K562 (cell line): ENCODE results near the gene CHCHD6. TPM values are rescaled to one million over a fixed set of nuclear protein-coding genes. Genes with fewer than 3 reads are reported as not detected.

Experiments used
- ATAC-seq: fragments of 200-7000 bp; cut with Tn5 transposase; 3 replicates; pipeline ENCODE4 v1.9.1; 2020; ENCODE audit warnings: moderate library complexity
- BruUV-seq: library from RNA; stranded (reverse); fragments of 400-500 nt; replicated peaks from 2 replicates; lab custom pipeline; 2021; lab: Mats Ljungman, UMichigan
- CTCF ChIA-PET: fragments of 300-600 bp; formaldehyde crosslinking; extraction: SDS; loops from one replicate; lab custom pipeline; 2021; ENCODE audit warnings: low intra/inter-chr PET ratio; lab: Yijun Ruan, JAX
- POLR2A ChIA-PET: fragments of 300-600, 350-650 bp; sonication (Branson Sonifier 250); formaldehyde crosslinking; extraction: SDS; loops from one replicate; lab custom pipeline; 2021; ENCODE audit warnings: antibody characterized with exemption, inconsistent platforms; lab: Yijun Ruan, JAX
- DNase-seq, 4 experiments: peaks; one replicate each; pipeline versions ENCODE4 v3.0.0 to v3.0.0-alpha.2; 2011 to 2018; ENCODE audit warnings: low spot score in 3 of 4, mixed read lengths in 3 of 4; ENCODE audit errors: extremely low read depth in 1 of 4
- FAIRE-seq: peaks from 2 replicates; lab custom pipeline; 2011; peaks lifted over from hg19 to GRCh38; lab: Jason Lieb, UNC
- H2AFZ ChIP-seq: 2 replicates; pipeline ENCODE4 v1.6.0; 2011; ENCODE audit warnings: low read depth, low read length, control low read depth, inconsistent platforms
- H3K27ac ChIP-seq: fragments of 200-600 bp; 3 replicates; pipeline ENCODE4 v1.8.0; 2011; ENCODE audit warnings: low read depth, mild to moderate bottlenecking, control low read depth, inconsistent platforms, low read length, moderate library complexity, mixed read lengths; ENCODE audit errors: extremely low read depth
- H3K27me3 ChIP-seq, 2 experiments: fragments of 300-600 bp in 1 of 2; 2 replicates in 1 of 2; 3 replicates in 1 of 2; pipeline versions ENCODE4 v1.6.0 to v1.8.0; 2011; ENCODE audit warnings: inconsistent platforms in 2 of 2, low read length in 2 of 2, mild to moderate bottlenecking in 1 of 2, mixed read lengths in 1 of 2, moderate library complexity in 1 of 2; ENCODE audit not compliant: control insufficient read depth in 2 of 2, insufficient read depth in 2 of 2
- H3K36me3 ChIP-seq: fragments of 300-600 bp; 3 replicates; pipeline ENCODE4 v1.8.0; 2011; ENCODE audit warnings: mild to moderate bottlenecking, low read length, inconsistent platforms; ENCODE audit not compliant: control insufficient read depth, insufficient read depth
- H3K4me1 ChIP-seq, 2 experiments: fragments of 200-600 bp in 1 of 2; replicated peaks in 1 of 2; 2 replicates in 1 of 2; 3 replicates in 1 of 2; pipeline versions ENCODE4 v1.5.1 to v1.8.0; 2011; ENCODE audit warnings: inconsistent platforms in 2 of 2, low read length in 2 of 2, mild to moderate bottlenecking in 1 of 2, mixed read lengths in 1 of 2, moderate library complexity in 1 of 2; ENCODE audit not compliant: control insufficient read depth in 2 of 2, insufficient read depth in 2 of 2
- H3K4me2 ChIP-seq: 2 replicates; pipeline ENCODE4 v1.6.1; 2011; ENCODE audit warnings: low read length, control low read depth, inconsistent platforms, mixed read lengths; ENCODE audit not compliant: insufficient read depth
- H3K4me3 ChIP-seq: fragments of 200-600 bp; sonication (generic), shearing (Covaris generic); 2 replicates; pipeline ENCODE4 v1.5.1; 2016; ENCODE audit warnings: control low read depth, inconsistent platforms
- H3K79me2 ChIP-seq: fragments of 200-600 bp; 3 replicates; pipeline ENCODE4 v1.8.0; 2011; ENCODE audit warnings: low read length, inconsistent platforms; ENCODE audit not compliant: control insufficient read depth, insufficient read depth
- H3K9ac ChIP-seq, 2 experiments: 2 replicates each; pipeline versions ENCODE4 v1.6.0 to v1.6.1; 2011; ENCODE audit warnings: low read depth in 2 of 2, low read length in 2 of 2, control low read depth in 1 of 2, inconsistent platforms in 1 of 2, mild to moderate bottlenecking in 1 of 2, mixed read lengths in 1 of 2; ENCODE audit not compliant: insufficient read depth in 1 of 2
- H3K9me1 ChIP-seq: one replicate; pipeline ENCODE4 v1.6.0; 2011; ENCODE audit warnings: inconsistent platforms, mild to moderate bottlenecking, low read length, moderate library complexity; ENCODE audit not compliant: control insufficient read depth, insufficient read depth
- H3K9me3 ChIP-seq: replicated peaks from 2 replicates; pipeline ENCODE4 v1.5.1; 2011; ENCODE audit warnings: low read depth, low read length, inconsistent platforms; ENCODE audit not compliant: control insufficient read depth, insufficient read depth
- H4K20me1 ChIP-seq: replicated peaks from 2 replicates; pipeline ENCODE4 v1.6.1; 2011; ENCODE audit warnings: low read length, inconsistent platforms, mixed read lengths; ENCODE audit not compliant: control insufficient read depth, insufficient read depth
- ATF7 ChIP-seq: fragments of 450-650 bp; IDR thresholded peaks from 2 replicates; pipeline ENCODE4 v1.7.1; 2014; ENCODE audit warnings: mild to moderate bottlenecking, moderate library complexity
- DMBX1 ChIP-seq: fragments of 250-450 bp; sonication (Bioruptor Pico); IDR thresholded peaks from 2 replicates; pipeline ENCODE4 v1.8.0; 2022; ENCODE audit warnings: inconsistent platforms, mild to moderate bottlenecking, moderate library complexity, borderline replicate concordance
- KAT8 ChIP-seq: fragments of 450-650 bp; IDR thresholded peaks from 2 replicates; pipeline ENCODE4 v1.6.1; 2016; ENCODE audit warnings: low read depth, mild to moderate bottlenecking
- RBM34 ChIP-seq: fragments of 200-400 bp; formaldehyde crosslinking; IDR thresholded peaks from 2 replicates; pipeline ENCODE4 v1.6.1; 2018; ENCODE audit warnings: low read length, borderline replicate concordance; ENCODE audit not compliant: insufficient read depth
- SIRT6 ChIP-seq: IDR thresholded peaks from one replicate; pipeline ENCODE4 v1.6.1; 2012; ENCODE audit warnings: low read depth, mild to moderate bottlenecking, control low read depth, inconsistent platforms, low read length, moderate library complexity
- SMARCE1 ChIP-seq: fragments of 450-650 bp; IDR thresholded peaks from 2 replicates; pipeline ENCODE4 v1.7.1; 2016; ENCODE audit warnings: mild to moderate bottlenecking
- TEAD4 ChIP-seq, 2 experiments: sonication (generic) in 1 of 2; formaldehyde crosslinking in 1 of 2; IDR thresholded peaks; 2 replicates each; pipeline versions ENCODE4 v1.6.1 to v1.8.0; 2012 to 2022; ENCODE audit warnings: borderline replicate concordance in 1 of 2, inconsistent platforms in 1 of 2, low read length in 1 of 2, mild to moderate bottlenecking in 1 of 2, missing genetic modification reagents in 1 of 2
- ZFP36 ChIP-seq: fragments of 150-350 bp; IDR thresholded peaks from 2 replicates; pipeline ENCODE4 v1.6.1; 2018; ENCODE audit warnings: low read length, low read depth; ENCODE audit not compliant: partially characterized antibody
- ZSCAN29 ChIP-seq: fragments of 450-650 bp; IDR thresholded peaks from 2 replicates; pipeline ENCODE4 v1.6.1; 2017
- WGBS: fragments of 100-300 bp; shearing (Covaris generic); methylation state at CpG from one replicate; pipeline ENCODE4 v1.1.6; 2016; ENCODE audit warnings: low coverage, mixed read lengths; ENCODE audit not compliant: insufficient coverage; ENCODE audit errors: missing lambda C conversion rate; 5-methylcytosine and 5-hydroxymethylcytosine counted together
- in situ Hi-C: fragments of 300-500 bp; cut with MboI; formaldehyde crosslinking; loops from 4 replicates; pipeline ENCODE4 v1.15.0; 2018; ENCODE audit warnings: inconsistent platforms, mixed read lengths
- intact Hi-C: fragments of 100-400 bp; cut with micrococcal nuclease; formaldehyde crosslinking; loops from 2 replicates; pipeline ENCODE4 v1.14.2; 2022
- polyA plus RNA-seq, 8 experiments: library from polyadenylated mRNA; depleted of rRNA in 4 of 8; stranded (reverse) in 5 of 8; unstranded in 3 of 8; fragments of >200 nt; fragmentation: Nextera tagmentation in 2 of 8; fragmentation: Illumina TruSeq in 1 of 8; extraction: Ambion mirVana in 2 of 8; extraction: Trizol in 1 of 8; gene quantifications; 2 replicates each; pipeline versions ENCODE4 v1.2.1 to v1.2.3, GENCODE V29; 2011 to 2014; ENCODE audit warnings: inconsistent platforms in 1 of 8, missing spikeins in 1 of 8
- total RNA-seq, 7 experiments: library from RNA; depleted of rRNA in 6 of 7; stranded (reverse); fragments of >200 nt in 6 of 7; fragmentation: Illumina TruSeq in 2 of 7; extraction: Trizol in 2 of 7; gene quantifications; 2 replicates each; pipeline versions ENCODE4 v1.2.1 to v1.2.3, GENCODE V29; 2011 to 2021; ENCODE audit warnings: low replicate concordance in 1 of 7
- TF ChIP-seq, protein P1 (sequence below): fragments of 450-650 bp; IDR thresholded peaks from 2 replicates; pipeline ENCODE4 v1.6.1; 2016; ENCODE audit warnings: missing biosample characterization, missing genetic modification characterization
- TF ChIP-seq, protein P2 (sequence below), 2 experiments: fragments of 450-650 bp in 1 of 2; sonication (generic) in 1 of 2; formaldehyde crosslinking in 1 of 2; IDR thresholded peaks; 2 replicates each; pipeline versions ENCODE4 v1.7.1 to v1.9.0; 2016 to 2022; ENCODE audit warnings: inconsistent platforms in 1 of 2, mild to moderate bottlenecking in 1 of 2, missing genetic modification reagents in 1 of 2

Gene CHCHD6
- total and polyA plus RNA-seq, 9 of the 15 experiments (the other 6 are each of a cell fraction or from before 2014, with no cell fraction given): 4.6 to 18.6 (median 10.9) TPM

DNA sequence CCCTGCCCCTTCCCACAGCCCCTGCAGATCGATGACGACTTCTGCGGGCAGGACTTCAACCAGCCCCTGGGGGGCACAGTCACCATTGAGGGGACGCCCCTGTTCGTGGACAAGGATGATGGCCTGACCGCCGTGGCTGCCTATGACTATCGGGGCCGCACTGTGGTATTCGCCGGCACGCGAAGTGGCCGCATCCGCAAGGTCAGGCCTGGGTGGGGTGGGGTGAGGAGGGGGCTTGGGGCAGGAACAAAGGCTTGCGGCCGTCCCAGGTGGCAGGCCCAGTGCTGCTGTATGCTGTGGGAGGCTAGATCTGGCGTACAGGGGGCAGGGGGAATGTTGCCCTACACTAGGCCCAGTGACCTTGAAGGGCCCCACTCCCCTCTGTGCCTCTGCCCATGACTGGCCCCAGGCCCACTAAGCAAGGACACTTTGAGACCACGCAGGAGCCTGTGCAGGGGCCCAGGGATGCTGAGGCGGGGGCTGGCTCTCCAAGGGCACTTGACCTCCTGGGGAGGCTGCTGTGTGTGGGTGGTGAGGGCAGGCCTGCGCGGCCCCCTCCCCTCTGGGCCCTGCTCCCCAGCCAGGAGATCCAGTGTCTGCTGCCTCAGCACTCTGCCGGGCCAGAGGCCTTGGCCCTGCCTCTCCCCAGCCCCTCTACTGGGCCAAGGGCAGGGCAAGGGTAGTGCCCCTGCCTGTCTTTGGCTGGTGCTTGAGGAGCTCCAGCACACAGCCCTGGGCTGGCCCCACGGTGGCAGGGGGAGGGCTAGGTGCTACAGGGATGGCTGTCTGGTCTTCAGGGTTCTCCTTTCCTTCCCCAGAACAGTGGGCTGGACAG lies 287.5 kb downstream of the CHCHD6 start:
- Histone ChIP-seq H3K9me1 (peaks cover 10% of the 10 kb centered on the region), H3K4me1 (peaks cover 2 to 52% of the 10 kb centered on the region in 2 experiments; a peak in 4 of 5 replicates), H2AFZ (no peak overlapping the region), H3K4me3 (no peak overlapping the region), H3K9me3 (no peaks in the 10 kb centered on the region), H3K27me3 (no peaks in the 10 kb centered on the region), H3K27ac (no peak overlapping the region), H3K79me2 (peaks cover 82% of the 10 kb centered on the region), H3K9ac (no peak overlapping the region), H3K36me3 (peaks cover 63% of the 10 kb centered on the region; the same call in 2 of the 3 replicates), H4K20me1 (peaks cover 33% of the 10 kb centered on the region; the same call in 1 of the 2 replicates), H3K4me2 (no peak overlapping the region)
- WGBS: 88% methylated on average over 7 of the region's 24 CpGs
- intact Hi-C loops (no loop called here), in situ Hi-C loops (no loop called here)
- no peak for ATAC-seq
- TF ChIP-seq DMBX1 (CRISPR knock-in tag) (no peak), SIRT6 (no peak), ZFP36 (no peak), ATF7 (no peak), RBM34 (no peak), TEAD4 (IDR thresholded peaks at IDR 0.05; ENCODE audit: low read length) (no peak), TEAD4 (CRISPR knock-in tag; IDR thresholded peaks at IDR 0.05; ENCODE audit: borderline replicate concordance) (no peak), KAT8 (no peak), SMARCE1 (no peak), ZSCAN29 (no peak)
- TF ChIP-seq, protein P1, sequence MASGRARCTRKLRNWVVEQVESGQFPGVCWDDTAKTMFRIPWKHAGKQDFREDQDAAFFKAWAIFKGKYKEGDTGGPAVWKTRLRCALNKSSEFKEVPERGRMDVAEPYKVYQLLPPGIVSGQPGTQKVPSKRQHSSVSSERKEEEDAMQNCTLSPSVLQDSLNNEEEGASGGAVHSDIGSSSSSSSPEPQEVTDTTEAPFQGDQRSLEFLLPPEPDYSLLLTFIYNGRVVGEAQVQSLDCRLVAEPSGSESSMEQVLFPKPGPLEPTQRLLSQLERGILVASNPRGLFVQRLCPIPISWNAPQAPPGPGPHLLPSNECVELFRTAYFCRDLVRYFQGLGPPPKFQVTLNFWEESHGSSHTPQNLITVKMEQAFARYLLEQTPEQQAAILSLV (tag): no peak
- TF ChIP-seq, protein P2, sequence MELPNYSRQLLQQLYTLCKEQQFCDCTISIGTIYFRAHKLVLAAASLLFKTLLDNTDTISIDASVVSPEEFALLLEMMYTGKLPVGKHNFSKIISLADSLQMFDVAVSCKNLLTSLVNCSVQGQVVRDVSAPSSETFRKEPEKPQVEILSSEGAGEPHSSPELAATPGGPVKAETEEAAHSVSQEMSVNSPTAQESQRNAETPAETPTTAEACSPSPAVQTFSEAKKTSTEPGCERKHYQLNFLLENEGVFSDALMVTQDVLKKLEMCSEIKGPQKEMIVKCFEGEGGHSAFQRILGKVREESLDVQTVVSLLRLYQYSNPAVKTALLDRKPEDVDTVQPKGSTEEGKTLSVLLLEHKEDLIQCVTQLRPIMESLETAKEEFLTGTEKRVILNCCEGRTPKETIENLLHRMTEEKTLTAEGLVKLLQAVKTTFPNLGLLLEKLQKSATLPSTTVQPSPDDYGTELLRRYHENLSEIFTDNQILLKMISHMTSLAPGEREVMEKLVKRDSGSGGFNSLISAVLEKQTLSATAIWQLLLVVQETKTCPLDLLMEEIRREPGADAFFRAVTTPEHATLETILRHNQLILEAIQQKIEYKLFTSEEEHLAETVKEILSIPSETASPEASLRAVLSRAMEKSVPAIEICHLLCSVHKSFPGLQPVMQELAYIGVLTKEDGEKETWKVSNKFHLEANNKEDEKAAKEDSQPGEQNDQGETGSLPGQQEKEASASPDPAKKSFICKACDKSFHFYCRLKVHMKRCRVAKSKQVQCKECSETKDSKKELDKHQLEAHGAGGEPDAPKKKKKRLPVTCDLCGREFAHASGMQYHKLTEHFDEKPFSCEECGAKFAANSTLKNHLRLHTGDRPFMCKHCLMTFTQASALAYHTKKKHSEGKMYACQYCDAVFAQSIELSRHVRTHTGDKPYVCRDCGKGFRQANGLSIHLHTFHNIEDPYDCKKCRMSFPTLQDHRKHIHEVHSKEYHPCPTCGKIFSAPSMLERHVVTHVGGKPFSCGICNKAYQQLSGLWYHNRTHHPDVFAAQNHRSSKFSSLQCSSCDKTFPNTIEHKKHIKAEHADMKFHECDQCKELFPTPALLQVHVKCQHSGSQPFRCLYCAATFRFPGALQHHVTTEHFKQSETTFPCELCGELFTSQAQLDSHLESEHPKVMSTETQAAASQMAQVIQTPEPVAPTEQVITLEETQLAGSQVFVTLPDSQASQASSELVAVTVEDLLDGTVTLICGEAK (IDR thresholded peaks at IDR 0.05): no peak
- TF ChIP-seq, protein P2 (CRISPR knock-in tag; IDR thresholded peaks at IDR 0.05): no peak
- CTCF ChIA-PET: no interaction called here
- DNase-seq: no peak
- POLR2A ChIA-PET: interaction anchor here (0.7 kb wide), 1 partner anchor 26 kb away, joined by 3 read pairs; no protein-coding TSS in a partner anchor
- no peak for FAIRE-seq
- BruUV-seq: no TSS peak
